NCI-H128 (cell line): Measurements from ENCODE around the gene KLHL9.

Experiments
- DNase-seq: peaks from one replicate; lab custom pipeline; 2025; ENCODE audit not compliant: unreplicated experiment; lab: John Stamatoyannopoulos, UW

KLHL9 gene

GRCh38 chr9:21320465-21320864, 14.7 kb downstream of the KLHL9 start:
- DNase-seq, result no peak

- DNase-seq, result no peak
Measured at GRCh38 chr9:21317956-21318923, 17.0 kb downstream of the KLHL9 start.

- DNase-seq, result no peak
Measured at GRCh38 chr9:21316860-21317259, 18.3 kb downstream of the KLHL9 start.

GRCh38 chr9:21316032-21316842, 19.0 kb downstream of the KLHL9 start:
- DNase-seq, result no peak

GRCh38 chr9:21314152-21314551, 21.1 kb downstream of the KLHL9 start:
- DNase-seq, result no peak

- no peak for DNase-seq
Measured at GRCh38 chr9:21311889-21312288, 23.3 kb downstream of the KLHL9 start.

GRCh38 chr9:21305213-21305612, 30.0 kb downstream of the KLHL9 start, which contains the start of gene IFNA5:
Gene IFNA5 (minus strand): TSS chr9:21305313. CDS start chr9:21305256, 57 bp downstream.
- DNase-seq, result no peak

GRCh38 chr9:21295992-21296391, 39.2 kb downstream of the KLHL9 start:
- no peak for DNase-seq

GRCh38 chr9:21294904-21295538, 40.2 kb downstream of the KLHL9 start:
- no peak for DNase-seq

GRCh38 chr9:21294364-21294774, 40.8 kb downstream of the KLHL9 start:
- DNase-seq, result no peak

GRCh38 chr9:21289848-21290247, 45.4 kb downstream of the KLHL9 start:
- DNase-seq, result no peak

- no peak for DNase-seq
Measured at GRCh38 chr9:21287280-21287679, 47.9 kb downstream of the KLHL9 start.

- no peak for DNase-seq
Measured at GRCh38 chr9:21286659-21287058, 48.5 kb downstream of the KLHL9 start.

- DNase-seq, result no peak
Measured at GRCh38 chr9:21286099-21286498, 49.1 kb downstream of the KLHL9 start.

GRCh38 chr9:21281275-21281674, 53.9 kb downstream of the KLHL9 start:
- no peak for DNase-seq
